ENCODE data around the gene RNF34.
A peak's percentile ranks its signal among the peaks of the same experiment; 100 is the strongest.

Gene RNF34

GRCh38 chr12:121451961-121452339 lies 52.0 kb downstream of the RNF34 start:
- Histone ChIP-seq H3K4ac (ENCODE audit: low read length) (no peak overlapping the region), H3K23ac (ENCODE audit: low read depth, low read length, poor library complexity) (peak overlapping the region; percentile 85), H2BK12ac (ENCODE audit: low read length) (no peak overlapping the region), H3K79me1 (ENCODE audit: low read depth, low read length) (peaks cover 14% of the 10 kb centered on the region), H3K36me3 (replicated peaks in 1 of 2; ENCODE audit: control insufficient read depth in 2 of 2, insufficient read depth in 2 of 2, low read length in 2 of 2) (peaks cover 13 to 75% of the 10 kb centered on the region in 2 donors), H3K4me2 (ENCODE audit: insufficient read depth, low read length, poor library complexity, severe bottlenecking) (no peak overlapping the region), H2AK5ac (ENCODE audit: low read depth, low read length) (no peak overlapping the region), H3K14ac (ENCODE audit: low read length) (no peak overlapping the region), H2BK120ac (ENCODE audit: low read depth, low read length) (no peak overlapping the region), H4K91ac (ENCODE audit: low read depth, low read length, poor library complexity) (no peak overlapping the region), H3K9me3 (replicated peaks in 1 of 2; ENCODE audit: control insufficient read depth in 2 of 2, insufficient read depth in 1 of 2, low read depth in 1 of 2, low read length in 2 of 2) (peaks cover 0 to 2% of the 10 kb centered on the region in 2 donors), H2AFZ (ENCODE audit: low read length) (no peak overlapping the region), H3K4me3 (ENCODE audit: low read length in 2 of 2) (no peak overlapping the region), H3K27me3 (ENCODE audit: control insufficient read depth in 3 of 3, insufficient read depth in 3 of 3, low read depth in 1 of 3, low read length in 3 of 3) (no peaks in the 10 kb centered on the region), H3K4me1 (ENCODE audit: control insufficient read depth in 2 of 2, insufficient read depth in 1 of 2, low read depth in 1 of 2, low read length in 2 of 2) (peaks cover 0 to 12% of the 10 kb centered on the region in 2 donors), H4K8ac (ENCODE audit: low read depth, low read length) (no peak overlapping the region), H3K18ac (ENCODE audit: low read length) (no peak overlapping the region), H2BK15ac (ENCODE audit: low read length) (no peak overlapping the region), H3K27ac (replicated peaks; ENCODE audit: low read length) (no peak overlapping the region), H3K9ac (ENCODE audit: low read depth, low read length, poor library complexity) (no peak overlapping the region), H2BK5ac (ENCODE audit: low read length) (no peak overlapping the region)
- no peak for DNase-seq (ENCODE audit: low spot score)
- WGBS, 2 donors (ENCODE audit: extremely low coverage in 2 of 2, insufficient read length in 2 of 2, insufficient replicate concordance in 1 of 2), result no CpG with 5 or more reads among the region's 4 CpGs

DNA sequence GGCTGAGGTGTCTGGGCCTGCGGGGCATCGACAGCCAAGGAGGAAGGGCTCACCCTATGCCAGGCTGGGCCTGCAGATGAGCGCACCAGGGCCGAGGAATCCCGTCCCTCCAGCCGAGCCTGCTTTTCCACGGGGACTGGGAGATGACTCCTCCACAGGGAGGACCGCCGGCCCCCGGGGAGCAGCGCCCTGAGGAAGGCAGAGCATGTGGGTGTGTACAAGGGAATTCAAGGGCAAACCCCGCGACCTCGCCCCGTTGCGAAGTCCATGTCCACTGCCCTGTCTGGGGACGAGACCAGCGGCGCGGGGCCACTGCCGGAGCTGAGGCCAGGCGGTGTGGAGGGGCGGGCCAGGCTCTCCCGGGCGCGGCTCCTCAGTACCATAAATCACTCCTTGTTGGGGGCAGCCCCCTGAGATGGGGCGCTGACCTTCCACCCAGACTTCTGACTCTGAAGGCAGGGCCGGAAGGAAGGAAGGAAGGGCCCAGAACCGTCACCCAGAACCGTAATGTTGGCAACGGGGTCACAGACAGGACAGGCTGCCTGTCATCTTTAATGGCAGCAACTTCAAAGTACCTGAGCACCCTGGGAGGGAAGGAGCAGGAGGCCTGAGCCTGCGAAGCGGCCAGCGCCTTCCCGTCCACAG lies 52.5 kb downstream of the RNF34 start:
- peak overlapping the region; percentile 47 for H3K14ac ChIP-seq (ENCODE audit: low read length)
- no peak overlapping the region for H2BK120ac ChIP-seq (ENCODE audit: low read depth, low read length)
- no peak overlapping the region for H2BK5ac ChIP-seq (ENCODE audit: low read length)
- no peak overlapping the region for H2BK15ac ChIP-seq (ENCODE audit: low read length)
- no peak overlapping the region for H3K27ac ChIP-seq (replicated peaks; ENCODE audit: low read length)
- H3K9ac ChIP-seq (ENCODE audit: low read depth, low read length, poor library complexity), result peak overlapping the region; percentile 55
- H3K23ac ChIP-seq (ENCODE audit: low read depth, low read length, poor library complexity), result peak overlapping the region; percentile 85
- no peak overlapping the region for H3K18ac ChIP-seq (ENCODE audit: low read length)
- H2AFZ ChIP-seq (ENCODE audit: low read length), result no peak overlapping the region
- WGBS, 2 donors (ENCODE audit: extremely low coverage in 2 of 2, insufficient read length in 2 of 2, insufficient replicate concordance in 1 of 2), result no CpG with 5 or more reads among the region's 35 CpGs
- H3K79me1 ChIP-seq (ENCODE audit: low read depth, low read length), result peaks cover 14% of the 10 kb centered on the region
- peaks cover 13 to 77% of the 10 kb centered on the region in 2 donors for H3K36me3 ChIP-seq (replicated peaks in 1 of 2; ENCODE audit: control insufficient read depth in 2 of 2, insufficient read depth in 2 of 2, low read length in 2 of 2)
- no peak overlapping the region for H4K8ac ChIP-seq (ENCODE audit: low read depth, low read length)
- H3K4me3 ChIP-seq (ENCODE audit: low read length in 2 of 2), result no peak overlapping the region
- no peak overlapping the region for H4K91ac ChIP-seq (ENCODE audit: low read depth, low read length, poor library complexity)
- H3K9me3 ChIP-seq (replicated peaks in 1 of 2; ENCODE audit: control insufficient read depth in 2 of 2, insufficient read depth in 1 of 2, low read depth in 1 of 2, low read length in 2 of 2), result peaks cover 0 to 2% of the 10 kb centered on the region in 2 donors
- H3K27me3 ChIP-seq (ENCODE audit: control insufficient read depth in 3 of 3, insufficient read depth in 3 of 3, low read depth in 1 of 3, low read length in 3 of 3), result no peaks in the 10 kb centered on the region
- DNase-seq (ENCODE audit: low spot score), result no peak
- no peak overlapping the region for H2AK5ac ChIP-seq (ENCODE audit: low read depth, low read length)
- no peak overlapping the region for H2BK12ac ChIP-seq (ENCODE audit: low read length)
- no peak overlapping the region for H3K4me2 ChIP-seq (ENCODE audit: insufficient read depth, low read length, poor library complexity, severe bottlenecking)
- H3K4ac ChIP-seq (ENCODE audit: low read length), result no peak overlapping the region
- peaks cover 0 to 12% of the 10 kb centered on the region in 2 donors for H3K4me1 ChIP-seq (ENCODE audit: control insufficient read depth in 2 of 2, insufficient read depth in 1 of 2, low read depth in 1 of 2, low read length in 2 of 2)

GRCh38 chr12:121452985-121453360 lies 53.1 kb downstream of the RNF34 start:
- H2BK12ac ChIP-seq (ENCODE audit: low read length), result no peak overlapping the region
- no peak overlapping the region for H4K91ac ChIP-seq (ENCODE audit: low read depth, low read length, poor library complexity)
- no peak overlapping the region for H3K27ac ChIP-seq (replicated peaks; ENCODE audit: low read length)
- H2BK120ac ChIP-seq (ENCODE audit: low read depth, low read length), result no peak overlapping the region
- H3K14ac ChIP-seq (ENCODE audit: low read length), result no peak overlapping the region
- H3K79me1 ChIP-seq (ENCODE audit: low read depth, low read length), result peaks cover 14% of the 10 kb centered on the region
- H2AFZ ChIP-seq (ENCODE audit: low read length), result no peak overlapping the region
- H3K18ac ChIP-seq (ENCODE audit: low read length), result no peak overlapping the region
- H4K8ac ChIP-seq (ENCODE audit: low read depth, low read length), result no peak overlapping the region
- no peak overlapping the region for H3K4me2 ChIP-seq (ENCODE audit: insufficient read depth, low read length, poor library complexity, severe bottlenecking)
- H3K9me3 ChIP-seq (replicated peaks in 1 of 2; ENCODE audit: control insufficient read depth in 2 of 2, insufficient read depth in 1 of 2, low read depth in 1 of 2, low read length in 2 of 2), result peaks cover 0 to 2% of the 10 kb centered on the region in 2 donors
- no peak overlapping the region for H3K4me3 ChIP-seq (ENCODE audit: low read length in 2 of 2)
- no peak overlapping the region for H2BK15ac ChIP-seq (ENCODE audit: low read length)
- no peak overlapping the region for H3K4ac ChIP-seq (ENCODE audit: low read length)
- peak overlapping the region; percentile 74 for H3K23ac ChIP-seq (ENCODE audit: low read depth, low read length, poor library complexity)
- peaks cover 13 to 79% of the 10 kb centered on the region in 2 donors for H3K36me3 ChIP-seq (replicated peaks in 1 of 2; ENCODE audit: control insufficient read depth in 2 of 2, insufficient read depth in 2 of 2, low read length in 2 of 2)
- no peak overlapping the region for H2AK5ac ChIP-seq (ENCODE audit: low read depth, low read length)
- H3K9ac ChIP-seq (ENCODE audit: low read depth, low read length, poor library complexity), result no peak overlapping the region
- peaks cover 0 to 12% of the 10 kb centered on the region in 2 donors for H3K4me1 ChIP-seq (ENCODE audit: control insufficient read depth in 2 of 2, insufficient read depth in 1 of 2, low read depth in 1 of 2, low read length in 2 of 2)
- no peak overlapping the region for H2BK5ac ChIP-seq (ENCODE audit: low read length)
- DNase-seq (ENCODE audit: low spot score), result no peak
- H3K27me3 ChIP-seq (ENCODE audit: control insufficient read depth in 3 of 3, insufficient read depth in 3 of 3, low read depth in 1 of 3, low read length in 3 of 3), result no peaks in the 10 kb centered on the region
- no CpG with 5 or more reads among the region's 39 CpGs for WGBS, 2 donors (ENCODE audit: extremely low coverage in 2 of 2, insufficient read length in 2 of 2, insufficient replicate concordance in 1 of 2)

DNA sequence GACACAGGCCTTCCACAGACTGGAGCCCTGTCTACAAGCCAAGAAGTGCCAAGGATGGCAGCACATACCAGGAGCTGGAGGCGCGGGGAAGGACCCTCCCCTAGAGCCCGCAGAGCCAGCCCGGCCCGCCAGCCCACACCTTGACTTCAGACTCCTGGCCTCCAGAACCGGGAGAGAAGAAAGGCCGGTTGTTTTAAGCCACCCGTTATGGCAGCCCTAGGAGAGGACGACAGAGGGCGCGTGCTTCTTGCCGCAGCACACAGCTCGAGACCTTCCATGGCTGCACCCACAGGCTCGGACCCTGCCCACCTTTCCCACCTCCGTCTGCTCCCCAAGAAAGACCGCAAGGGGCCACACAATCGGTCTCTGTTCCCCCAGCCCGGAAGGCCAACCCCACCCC lies 53.7 kb downstream of the RNF34 start:
- no CpG with 5 or more reads among the region's 18 CpGs for WGBS, 2 donors (ENCODE audit: extremely low coverage in 2 of 2, insufficient read length in 2 of 2, insufficient replicate concordance in 1 of 2)
- Histone ChIP-seq H3K27me3 (ENCODE audit: control insufficient read depth in 3 of 3, insufficient read depth in 3 of 3, low read depth in 1 of 3, low read length in 3 of 3) (no peaks in the 10 kb centered on the region), H3K4ac (ENCODE audit: low read length) (no peak overlapping the region), H2AFZ (ENCODE audit: low read length) (no peak overlapping the region), H3K4me2 (ENCODE audit: insufficient read depth, low read length, poor library complexity, severe bottlenecking) (no peak overlapping the region), H2AK5ac (ENCODE audit: low read depth, low read length) (peak overlapping the region; percentile 38), H3K79me1 (ENCODE audit: low read depth, low read length) (peaks cover 14% of the 10 kb centered on the region), H2BK12ac (ENCODE audit: low read length) (no peak overlapping the region), H3K4me3 (ENCODE audit: low read length in 2 of 2) (no peak overlapping the region), H3K23ac (ENCODE audit: low read depth, low read length, poor library complexity) (no peak overlapping the region), H2BK120ac (ENCODE audit: low read depth, low read length) (no peak overlapping the region), H4K91ac (ENCODE audit: low read depth, low read length, poor library complexity) (no peak overlapping the region), H3K9ac (ENCODE audit: low read depth, low read length, poor library complexity) (no peak overlapping the region), H3K14ac (ENCODE audit: low read length) (no peak overlapping the region), H4K8ac (ENCODE audit: low read depth, low read length) (no peak overlapping the region), H3K4me1 (ENCODE audit: control insufficient read depth in 2 of 2, insufficient read depth in 1 of 2, low read depth in 1 of 2, low read length in 2 of 2) (peaks cover 0 to 12% of the 10 kb centered on the region in 2 donors), H3K18ac (ENCODE audit: low read length) (no peak overlapping the region), H2BK15ac (ENCODE audit: low read length) (no peak overlapping the region), H3K27ac (replicated peaks; ENCODE audit: low read length) (no peak overlapping the region), H3K9me3 (replicated peaks in 1 of 2; ENCODE audit: control insufficient read depth in 2 of 2, insufficient read depth in 1 of 2, low read depth in 1 of 2, low read length in 2 of 2) (no peaks in the 10 kb centered on the region), H3K36me3 (replicated peaks in 1 of 2; ENCODE audit: control insufficient read depth in 2 of 2, insufficient read depth in 2 of 2, low read length in 2 of 2) (peaks cover 11 to 72% of the 10 kb centered on the region in 2 donors), H2BK5ac (ENCODE audit: low read length) (no peak overlapping the region)
- no peak for DNase-seq (ENCODE audit: low spot score)

Data from neuronal stem cell (in vitro differentiated cells).